Measurements from ENCODE around the gene SLC30A5.

GRCh38 chr5:69137807-69138206, 44.0 kb downstream of the SLC30A5 start:
- TF ChIP-seq CTCF (IDR thresholded peaks at IDR 0.05) (no peak), POLR2A (IDR thresholded peaks at IDR 0.05) (no peak)
